GOT3 (cell line): Measurements from ENCODE around the gene MPRIP.

ENCODE experiments used
- DNase-seq: peaks from one replicate; lab custom pipeline; 2025; ENCODE audit warnings: mixed read lengths; lab: John Stamatoyannopoulos, UW

MPRIP gene

GRCh38 chr17:17166446-17166845 is 124.2 kb downstream of the MPRIP start:
- DNase-seq: no peak

- no peak for DNase-seq
These were observed 125.1 kb downstream of the MPRIP start for GRCh38 chr17:17167356-17167755.

GRCh38 chr17:17167986-17168385 is 125.7 kb downstream of the MPRIP start:
- DNase-seq: no peak

GRCh38 chr17:17168401-17168800 is 126.1 kb downstream of the MPRIP start:
- no peak for DNase-seq

- DNase-seq: no peak
These were observed 127.1 kb downstream of the MPRIP start for GRCh38 chr17:17169396-17169795.

GRCh38 chr17:17170346-17170985 is 128.2 kb downstream of the MPRIP start:
- no peak for DNase-seq

- no peak for DNase-seq
These were observed 128.9 kb downstream of the MPRIP start for GRCh38 chr17:17171186-17171585.

GRCh38 chr17:17172001-17172939 is 130.0 kb downstream of the MPRIP start:
- DNase-seq: no peak

GRCh38 chr17:17172990-17173389 is 130.7 kb downstream of the MPRIP start:
- DNase-seq: no peak

GRCh38 chr17:17173921-17174320 is 131.7 kb downstream of the MPRIP start:
- DNase-seq: no peak

GRCh38 chr17:17175340-17175739 is 133.1 kb downstream of the MPRIP start:
- no peak for DNase-seq

GRCh38 chr17:17175917-17176316 is 133.7 kb downstream of the MPRIP start:
- no peak for DNase-seq

GRCh38 chr17:17176341-17176740 is 134.1 kb downstream of the MPRIP start:
- DNase-seq: no peak

GRCh38 chr17:17177176-17177575 is 134.9 kb downstream of the MPRIP start:
- DNase-seq: no peak

GRCh38 chr17:17179371-17179827 is 137.1 kb downstream of the MPRIP start:
- no peak for DNase-seq

GRCh38 chr17:17180141-17180603 is 137.9 kb downstream of the MPRIP start:
- DNase-seq: no peak

GRCh38 chr17:17180741-17181525 is 138.7 kb downstream of the MPRIP start:
- DNase-seq: no peak

- DNase-seq: no peak
These were observed 139.7 kb downstream of the MPRIP start for GRCh38 chr17:17181666-17182597.

- DNase-seq: no peak
These were observed 140.4 kb downstream of the MPRIP start for GRCh38 chr17:17182598-17183136.

GRCh38 chr17:17183744-17184143 is 141.5 kb downstream of the MPRIP start:
- DNase-seq: no peak
